Body of pancreas (tissue), 4 donors: Measurements from ENCODE around the gene MAGI1. TPM values are rescaled to one million over a fixed set of nuclear protein-coding genes. Genes with fewer than 3 reads are reported as not detected.

Experiments
- ATAC-seq: fragments of 150-250 bp; one replicate; pipeline ENCODE4 v1.9.1; 2016
- DNase-seq, 4 donors: peaks; one replicate each; pipeline ENCODE4 v3.0.0-alpha.2; 2019
- H3K27ac ChIP-seq, 4 donors: fragments of 200-600 bp; sonication (generic); 1 replicate in 3 of 4; 2 replicates in 1 of 4; pipeline versions ENCODE4 v1.5.1 to v1.6.1; 2016 to 2019; ENCODE audit warnings: mild to moderate bottlenecking in 1 of 4, mixed read lengths in 1 of 4, moderate library complexity in 1 of 4
- H3K27me3 ChIP-seq, 2 donors: fragments of 200-600 bp; sonication (generic); one replicate each; pipeline ENCODE4 v1.6.0; 2016; ENCODE audit warnings: mild to moderate bottlenecking in 1 of 2
- H3K36me3 ChIP-seq, 2 donors: fragments of 200-600 bp; sonication (generic); replicated peaks in 1 of 2; 2 replicates each; pipeline ENCODE4 v1.5.1; 2016; ENCODE audit warnings: low read depth in 2 of 2; ENCODE audit not compliant: insufficient read depth in 1 of 2
- H3K4me1 ChIP-seq: fragments of 200-600 bp; sonication (generic); one replicate; pipeline ENCODE4 v1.6.0; 2016
- H3K4me3 ChIP-seq, 2 donors: fragments of 200-600 bp; sonication (generic); 1 replicate in 1 of 2; 2 replicates in 1 of 2; pipeline ENCODE4 v1.5.1; 2016 to 2019
- H3K9me3 ChIP-seq, 3 donors: fragments of 200-600 bp; sonication (generic); 1 replicate in 2 of 3; 2 replicates in 1 of 3; pipeline ENCODE4 v1.5.1; 2016
- POLR2A ChIP-seq, 3 donors: fragments of 450-650 bp; IDR thresholded peaks; one replicate each; pipeline ENCODE4 v1.6.1; 2016; ENCODE audit warnings: antibody characterized with exemption in 3 of 3, mild to moderate bottlenecking in 2 of 3
- WGBS, 2 donors: methylation state at CpG; one replicate each; pipeline ENCODE4 v1.1.5; 2017; 5-methylcytosine and 5-hydroxymethylcytosine counted together
- intact Hi-C: fragments of 100-400 bp; cut with DNase I; formaldehyde crosslinking; loops from one replicate; pipeline ENCODE4 v1.15.1; 2023
- total RNA-seq, 2 donors: library from RNA; depleted of rRNA; stranded (reverse); fragments of >200 nt; gene quantifications; one replicate each; pipeline ENCODE4 v1.1.0, GENCODE V29; 2016
- TF ChIP-seq, protein P1 (sequence below), 7 experiments: fragments of 450-650 bp in 4 of 7; fragments of 200-600 bp in 3 of 7; sonication (generic) in 3 of 7; IDR thresholded peaks; one replicate each; pipeline ENCODE4 v1.5.1; 2016 to 2019; ENCODE audit warnings: antibody characterized with exemption in 7 of 7

The MAGI1 gene
- total RNA-seq, 2 donors from 2014 or later: 44.2 to 63.6 TPM

DNA sequence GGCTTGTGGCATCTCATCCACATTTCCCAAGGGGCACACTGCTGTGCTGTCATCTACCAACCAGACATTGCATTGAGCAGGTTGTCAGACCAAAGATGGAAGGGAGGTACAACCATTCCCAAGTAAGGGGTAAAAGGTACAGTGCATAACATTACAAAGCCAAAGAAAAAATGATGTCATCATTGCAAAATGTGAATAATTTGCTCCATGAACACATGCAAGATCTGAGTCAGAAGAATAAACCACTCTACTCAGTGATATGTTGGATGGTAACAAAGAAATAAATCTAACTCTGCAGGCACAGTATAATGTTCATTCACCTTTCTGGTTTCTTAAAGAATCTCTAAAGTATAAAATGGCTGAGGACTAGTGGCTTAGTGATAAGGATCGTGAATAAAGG lies 202.7 kb downstream of the MAGI1 start:
- H3K36me3 ChIP-seq: no peaks in the 10 kb centered on the region
- 81 to 88% methylated on average over 1 of the region's 1 CpG for WGBS, 2 donors
- H3K9me3 ChIP-seq: no peaks in the 10 kb centered on the region
- no peaks in the 10 kb centered on the region for H3K27me3 ChIP-seq
- intact Hi-C loops: no loop called here
- no peak for TF ChIP-seq POLR2A (IDR thresholded peaks at IDR 0.05)
- TF ChIP-seq, protein P1, sequence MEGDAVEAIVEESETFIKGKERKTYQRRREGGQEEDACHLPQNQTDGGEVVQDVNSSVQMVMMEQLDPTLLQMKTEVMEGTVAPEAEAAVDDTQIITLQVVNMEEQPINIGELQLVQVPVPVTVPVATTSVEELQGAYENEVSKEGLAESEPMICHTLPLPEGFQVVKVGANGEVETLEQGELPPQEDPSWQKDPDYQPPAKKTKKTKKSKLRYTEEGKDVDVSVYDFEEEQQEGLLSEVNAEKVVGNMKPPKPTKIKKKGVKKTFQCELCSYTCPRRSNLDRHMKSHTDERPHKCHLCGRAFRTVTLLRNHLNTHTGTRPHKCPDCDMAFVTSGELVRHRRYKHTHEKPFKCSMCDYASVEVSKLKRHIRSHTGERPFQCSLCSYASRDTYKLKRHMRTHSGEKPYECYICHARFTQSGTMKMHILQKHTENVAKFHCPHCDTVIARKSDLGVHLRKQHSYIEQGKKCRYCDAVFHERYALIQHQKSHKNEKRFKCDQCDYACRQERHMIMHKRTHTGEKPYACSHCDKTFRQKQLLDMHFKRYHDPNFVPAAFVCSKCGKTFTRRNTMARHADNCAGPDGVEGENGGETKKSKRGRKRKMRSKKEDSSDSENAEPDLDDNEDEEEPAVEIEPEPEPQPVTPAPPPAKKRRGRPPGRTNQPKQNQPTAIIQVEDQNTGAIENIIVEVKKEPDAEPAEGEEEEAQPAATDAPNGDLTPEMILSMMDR (IDR thresholded peaks at IDR 0.05): no peak
- ATAC-seq: no peak
- no peak overlapping the region for H3K4me3 ChIP-seq
- peaks cover 22% of the 10 kb centered on the region for H3K4me1 ChIP-seq
- no peak for DNase-seq
- H3K27ac ChIP-seq: no peak overlapping the region

- Histone ChIP-seq H3K4me1 (peaks cover 32% of the 10 kb centered on the region), H3K36me3 (no peaks in the 10 kb centered on the region), H3K9me3 (no peaks in the 10 kb centered on the region), H3K27me3 (no peaks in the 10 kb centered on the region), H3K4me3 (no peak overlapping the region), H3K27ac (no peak overlapping the region)
- intact Hi-C loops: no loop called here
- 48 to 49% methylated on average over 2 of the region's 2 CpGs for WGBS, 2 donors
- no peak for DNase-seq
- ATAC-seq: no peak
- TF ChIP-seq, protein P1 (IDR thresholded peaks at IDR 0.05): no peak
- TF ChIP-seq POLR2A (IDR thresholded peaks at IDR 0.05): no peak
Measured at GRCh38 chr3:65833761-65834505, 204.8 kb downstream of the MAGI1 start.

GRCh38 chr3:65831733-65832425 lies 206.8 kb downstream of the MAGI1 start:
- H3K4me1 ChIP-seq: peaks cover 32% of the 10 kb centered on the region
- ATAC-seq: no peak

GRCh38 chr3:65830948-65831732 lies 207.6 kb downstream of the MAGI1 start:
- TF ChIP-seq POLR2A (IDR thresholded peaks at IDR 0.05): no peak
- TF ChIP-seq, protein P1 (IDR thresholded peaks at IDR 0.05): no peak
- no peak overlapping the region for H3K4me3 ChIP-seq
- ATAC-seq (no peak), DNase-seq (no peak)
- H3K27ac ChIP-seq: no peak overlapping the region
- H3K9me3 ChIP-seq: no peaks in the 10 kb centered on the region
- no peaks in the 10 kb centered on the region for H3K27me3 ChIP-seq
- WGBS, 2 donors: 73 to 75% methylated on average over 6 of the region's 6 CpGs
- peaks cover 32% of the 10 kb centered on the region for H3K4me1 ChIP-seq
- H3K36me3 ChIP-seq: no peaks in the 10 kb centered on the region
- intact Hi-C loops: no loop called here

More at GRCh38 chr3:65831733-65832425, 206.8 kb downstream of the MAGI1 start:
- Histone ChIP-seq H3K27me3 (no peaks in the 10 kb centered on the region), H3K4me3 (no peak overlapping the region), H3K27ac (no peak overlapping the region), H3K9me3 (no peaks in the 10 kb centered on the region), H3K36me3 (no peaks in the 10 kb centered on the region)
- intact Hi-C loops: no loop called here
- TF ChIP-seq, protein P1 (IDR thresholded peaks at IDR 0.05): no peak
- no peak for TF ChIP-seq POLR2A (IDR thresholded peaks at IDR 0.05)
- 48 to 63% methylated on average over 3 of the region's 3 CpGs for WGBS, 2 donors
- no peak for DNase-seq
